HL-60/S4 treated with retinoic acid at 250 ng/mL for 4 days and 3 days (cell line): ENCODE measurements around the gene CYB5R3.

Experiments
- in situ Hi-C: fragments of 300-500 bp; cut with MboI; formaldehyde crosslinking; loops from 2 replicates; pipeline ENCODE4 v1.7.0; 2022; ENCODE audit warnings: low sequenced_read_pairs

CYB5R3 gene

GRCh38 chr22:42646569-42647525 is 2.3 kb downstream of the CYB5R3 start:
- in situ Hi-C loops: no loop called here

GRCh38 chr22:42645938-42646568 is 3.1 kb downstream of the CYB5R3 start:
- in situ Hi-C loops: no loop called here

DNA sequence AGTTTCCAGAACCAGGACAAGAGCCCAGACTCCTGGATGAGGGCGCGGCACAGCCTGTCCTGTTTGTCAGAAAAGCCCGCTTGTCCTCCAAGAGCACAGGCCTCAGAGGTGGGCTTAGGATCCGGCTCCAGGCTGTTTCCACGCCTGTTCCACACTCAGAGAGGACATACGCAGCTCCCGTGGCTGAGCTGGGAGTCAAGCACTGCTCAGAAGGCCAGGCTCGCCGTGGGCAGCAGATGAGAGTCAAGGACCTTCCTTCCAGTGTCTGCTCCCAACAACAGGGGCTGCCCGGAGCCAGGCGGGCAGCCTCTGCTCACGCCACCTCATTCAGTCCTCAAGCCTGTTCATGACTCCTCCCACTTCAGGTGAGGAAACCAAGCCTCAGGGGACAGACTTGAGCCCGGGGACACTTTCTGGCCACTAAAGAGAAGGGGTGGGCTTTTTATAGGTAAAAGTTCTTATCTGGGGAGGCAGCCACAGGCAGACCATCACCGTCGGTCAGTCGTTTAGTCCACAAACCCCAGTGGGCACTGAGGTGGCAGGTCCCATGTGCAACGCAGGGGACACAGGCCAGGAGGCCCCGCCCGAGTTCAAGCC is 3.8 kb downstream of the CYB5R3 start:
- in situ Hi-C loops: no loop called here

DNA sequence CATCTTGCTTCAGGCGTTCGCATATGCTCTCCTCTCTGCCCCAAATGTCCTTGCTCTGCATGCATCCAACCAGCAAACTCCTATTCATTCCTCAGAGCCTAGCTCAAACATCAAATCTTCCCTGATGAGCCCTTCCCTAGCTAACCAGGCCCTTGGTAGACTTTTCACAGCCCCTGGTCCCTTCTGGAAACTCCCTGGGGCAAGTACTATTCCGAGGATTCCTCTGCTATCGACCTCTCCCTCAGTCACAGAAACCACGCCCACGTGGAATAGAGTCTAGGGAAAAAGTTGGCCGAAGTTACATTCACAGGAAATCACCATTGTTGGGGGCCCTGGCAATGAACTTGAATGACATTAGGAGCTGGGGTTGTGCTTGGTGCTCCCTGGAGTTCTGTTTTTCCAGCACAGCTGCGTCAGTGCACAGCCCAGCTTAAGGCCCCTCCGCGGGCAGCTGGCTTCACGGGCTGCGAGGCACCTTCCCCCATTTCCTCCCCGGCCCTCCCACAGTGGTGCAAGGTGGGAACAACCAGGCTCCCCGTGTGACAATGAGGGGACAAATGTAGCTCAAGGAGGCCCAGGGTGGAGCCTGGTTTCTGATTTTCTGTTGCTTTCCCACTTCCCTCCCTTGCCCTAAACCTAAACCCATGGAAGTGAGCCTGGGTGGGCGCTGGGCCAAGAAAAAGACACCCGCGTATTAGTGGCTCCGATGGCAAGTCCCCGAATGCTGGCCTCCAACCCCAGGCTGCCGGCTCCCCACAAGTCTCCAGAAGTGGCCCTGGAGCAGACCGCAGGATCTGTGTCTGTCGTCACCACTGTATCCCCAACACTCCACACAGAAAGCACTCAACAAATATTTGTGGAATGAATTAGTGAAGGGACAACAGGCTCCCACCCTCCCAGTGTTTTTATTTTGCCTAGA is 4.5 kb downstream of the CYB5R3 start:
- in situ Hi-C loops: no loop called here

DNA sequence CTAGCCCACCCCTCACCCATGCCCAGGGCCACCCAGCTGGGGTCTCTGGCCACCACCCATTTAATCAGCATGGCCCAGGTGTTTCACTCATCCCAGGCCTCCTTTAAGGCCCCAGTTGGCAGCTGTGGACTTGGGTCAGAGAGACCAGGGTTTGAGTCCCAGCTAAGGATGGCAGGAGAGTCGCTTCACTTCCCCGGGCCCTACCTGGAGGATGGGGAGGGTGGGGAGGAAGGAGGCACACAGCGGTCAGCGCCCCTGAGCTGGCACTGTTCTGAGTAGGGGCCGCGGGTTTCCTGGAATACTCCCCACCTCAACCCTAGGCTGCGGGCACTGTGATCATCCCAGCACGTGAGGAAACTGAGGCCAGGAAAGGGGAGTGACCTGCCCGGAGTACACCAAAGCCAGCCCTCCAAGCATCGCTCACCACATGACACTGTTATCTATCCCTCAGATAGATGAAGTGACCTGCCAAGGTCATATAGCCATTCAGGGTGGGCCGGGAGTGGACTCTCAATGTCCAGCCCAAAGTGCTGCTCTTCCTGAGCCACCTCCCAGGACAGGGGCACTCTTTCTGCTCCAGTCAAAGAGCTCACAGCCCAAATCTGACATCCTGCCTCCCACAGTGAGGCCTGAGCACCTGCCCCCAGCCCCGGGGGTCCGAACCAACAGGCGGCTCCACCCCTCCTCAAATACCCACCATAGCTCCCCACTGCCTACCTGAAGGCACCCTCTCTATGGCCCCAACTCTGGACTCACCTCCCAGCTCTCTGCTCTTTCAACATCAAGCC is 5.4 kb downstream of the CYB5R3 start:
- in situ Hi-C loops: no loop called here

- in situ Hi-C loops: no loop called here
Measured at GRCh38 chr22:42642806-42643633, 6.2 kb downstream of the CYB5R3 start.

- in situ Hi-C loops: no loop called here
Measured at GRCh38 chr22:42641801-42642413, 7.3 kb downstream of the CYB5R3 start.

- in situ Hi-C loops: no loop called here
Measured at GRCh38 chr22:42639541-42640241, 9.5 kb downstream of the CYB5R3 start.

- in situ Hi-C loops: no loop called here
Measured at GRCh38 chr22:42637555-42637954, 11.6 kb downstream of the CYB5R3 start.

DNA sequence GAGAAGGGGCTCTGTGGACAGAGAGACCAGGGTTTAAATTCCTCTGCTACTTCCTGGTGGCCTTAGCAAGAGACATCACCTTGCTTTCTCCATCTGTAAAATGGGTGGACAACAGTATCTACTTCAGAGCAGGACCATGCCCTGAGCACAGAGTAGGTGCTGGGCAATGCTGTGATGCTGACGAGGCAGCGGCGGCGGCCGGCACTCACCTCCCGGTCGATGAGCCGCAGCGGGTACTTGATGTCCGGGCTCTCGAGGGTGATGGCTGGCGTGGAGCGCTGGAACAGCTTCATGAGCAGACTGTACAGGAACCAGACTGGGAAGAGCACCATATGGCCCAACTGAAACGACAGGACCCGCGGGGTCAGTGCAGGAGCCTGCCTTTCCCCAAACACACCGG is 12.7 kb downstream of the CYB5R3 start:
- in situ Hi-C loops: no loop called here

DNA sequence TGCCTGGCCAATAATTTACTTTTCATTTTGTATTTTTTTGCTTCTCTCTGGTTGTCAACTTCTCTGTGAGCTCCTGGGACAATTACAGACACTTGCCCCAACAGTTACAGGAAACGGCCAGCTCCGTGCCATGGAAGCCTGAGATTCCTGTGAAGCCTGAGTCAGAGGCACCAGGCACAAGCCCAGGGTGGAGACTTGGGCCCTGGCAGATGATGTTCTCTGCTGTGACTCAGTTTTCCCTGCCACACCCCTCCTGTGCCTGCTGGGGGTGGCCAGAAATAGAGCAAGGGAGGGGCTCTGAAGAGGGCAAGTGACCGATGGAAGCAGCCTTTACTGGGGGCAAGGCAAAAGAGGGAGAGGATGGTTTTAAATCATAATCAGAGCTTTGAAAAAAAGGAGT is 13.7 kb downstream of the CYB5R3 start:
- in situ Hi-C loops: no loop called here

DNA sequence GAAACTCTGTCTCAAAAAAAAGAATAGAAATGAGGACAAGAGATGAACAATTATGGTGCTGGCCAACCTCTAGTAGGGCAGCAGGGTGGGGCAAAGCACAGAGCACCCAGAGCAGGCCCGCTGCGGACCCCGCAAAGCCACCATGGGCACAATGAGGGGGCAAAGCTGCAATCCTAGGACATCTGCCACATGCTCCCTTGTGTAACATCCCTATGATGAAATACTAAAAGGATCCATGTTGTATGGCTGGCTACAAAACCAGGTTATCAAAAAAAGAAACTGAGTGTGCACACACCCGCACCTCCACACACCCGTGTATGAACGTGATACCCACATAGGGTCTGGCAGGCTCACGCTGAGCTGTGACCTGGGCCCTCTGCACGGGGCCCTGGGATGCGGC is 16.2 kb downstream of the CYB5R3 start:
- in situ Hi-C loops: no loop called here

DNA sequence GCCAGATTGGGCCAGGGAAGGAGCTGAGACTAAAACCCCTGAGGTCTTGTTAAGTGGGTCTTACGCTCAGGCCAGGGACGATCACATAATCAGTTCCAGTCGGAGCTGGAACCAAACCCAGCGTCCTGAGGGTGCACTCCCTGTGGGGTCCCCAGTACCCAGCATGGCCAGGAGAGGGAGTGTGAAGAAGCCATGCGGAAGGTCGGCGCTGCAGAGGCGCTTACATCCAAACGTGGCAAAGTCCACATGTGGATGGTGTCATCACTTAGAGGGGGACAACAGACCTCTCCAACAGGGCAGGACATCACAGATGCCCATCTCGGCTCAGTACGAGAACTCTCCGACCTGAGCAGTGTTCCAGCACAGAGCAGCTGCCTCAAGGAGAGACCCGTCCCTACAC is 17.1 kb downstream of the CYB5R3 start:
- in situ Hi-C loops: no loop called here

DNA sequence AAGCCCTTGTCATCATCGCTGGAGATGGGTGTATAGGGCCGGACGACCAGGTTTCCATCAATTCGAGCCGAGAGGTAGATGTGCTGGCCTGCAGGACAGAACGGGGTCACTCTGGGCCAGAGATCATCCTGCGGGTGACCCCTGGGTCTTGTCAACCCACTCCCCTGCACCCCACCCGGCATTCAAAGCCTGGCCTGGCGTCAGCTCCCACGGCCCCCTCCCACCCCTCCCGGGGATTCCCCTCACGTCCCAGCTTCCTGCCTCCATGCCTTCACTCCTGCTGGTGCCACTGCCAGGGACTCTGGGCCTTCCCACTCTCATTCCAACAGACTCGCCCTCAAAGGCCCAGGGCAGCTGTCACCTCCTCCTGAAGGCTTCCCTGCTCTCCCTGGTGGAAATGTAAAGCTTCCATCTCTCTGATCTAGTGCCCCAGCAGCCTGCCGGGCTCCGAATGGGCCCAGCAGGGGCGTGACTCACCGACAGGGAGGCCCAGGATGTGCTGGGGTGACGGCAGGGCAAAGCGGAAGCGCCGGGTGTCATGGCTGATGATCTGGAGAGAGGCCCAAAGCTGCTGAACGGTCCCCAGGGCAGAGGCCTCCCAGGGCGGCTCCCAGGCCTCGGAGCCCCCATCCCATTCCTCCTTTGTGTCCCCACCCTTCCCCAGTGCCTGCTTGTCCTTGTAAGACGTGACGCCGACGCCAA is 18.1 kb downstream of the CYB5R3 start:
- in situ Hi-C loops: no loop called here

GRCh38 chr22:42630211-42630610 is 19.0 kb downstream of the CYB5R3 start:
- in situ Hi-C loops: no loop called here

DNA sequence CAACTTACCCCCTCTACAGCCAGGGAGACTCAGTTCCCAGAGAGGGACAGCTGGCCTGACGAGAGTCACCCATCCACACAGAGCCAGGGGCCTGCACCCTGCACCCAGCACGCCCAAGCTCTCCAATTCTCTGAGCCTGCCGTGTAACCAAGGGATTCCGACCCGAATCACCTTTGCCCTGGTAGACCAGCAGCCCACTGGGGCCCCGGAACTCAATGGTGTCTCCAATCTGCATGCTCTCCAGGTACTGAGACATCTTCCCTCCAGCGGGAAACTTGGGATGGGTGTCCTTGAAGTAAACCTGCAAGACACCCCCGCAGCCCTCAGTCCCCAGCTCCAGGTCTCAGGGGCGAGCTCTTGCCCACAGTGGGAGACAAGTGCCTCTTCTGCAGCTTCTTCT is 21.2 kb downstream of the CYB5R3 start:
- in situ Hi-C loops: no loop called here

GRCh38 chr22:42626951-42627625 is 22.1 kb downstream of the CYB5R3 start:
- in situ Hi-C loops: no loop called here
